GM21737 (cell line): ENCODE data around the gene NUP50.

Source experiments
- ATAC-seq: cut with Tn5 transposase; IDR thresholded peaks from one replicate; pipeline ENCODE4 v1.9.1; 2021; ENCODE audit warnings: mild to moderate bottlenecking, moderate library complexity; ENCODE audit not compliant: unreplicated experiment

Gene NUP50

GRCh38 chr22:45207981-45208664, 44.4 kb downstream of the NUP50 start:
- no peak for ATAC-seq

- no peak for ATAC-seq
Measured at GRCh38 chr22:45208696-45208992, 44.9 kb downstream of the NUP50 start.

- no peak for ATAC-seq
Measured at GRCh38 chr22:45208993-45209838, 45.5 kb downstream of the NUP50 start.

- ATAC-seq, result no peak
Measured at GRCh38 chr22:45210174-45210573, 46.4 kb downstream of the NUP50 start.

GRCh38 chr22:45210577-45210976, 46.9 kb downstream of the NUP50 start:
- ATAC-seq, result no peak

- ATAC-seq, result no peak
Measured at GRCh38 chr22:45210991-45211390, 47.3 kb downstream of the NUP50 start.

GRCh38 chr22:45211435-45211834, 47.7 kb downstream of the NUP50 start:
- ATAC-seq, result no peak

GRCh38 chr22:45211848-45212247, 48.1 kb downstream of the NUP50 start:
- no peak for ATAC-seq

- ATAC-seq, result no peak
Measured at GRCh38 chr22:45212306-45212709, 48.6 kb downstream of the NUP50 start.

GRCh38 chr22:45212992-45213751, 49.4 kb downstream of the NUP50 start:
- no peak for ATAC-seq

- no peak for ATAC-seq
Measured at GRCh38 chr22:45216133-45217003, 52.6 kb downstream of the NUP50 start.

GRCh38 chr22:45217345-45217744, 53.6 kb downstream of the NUP50 start:
- ATAC-seq, result no peak

GRCh38 chr22:45217806-45218205, 54.1 kb downstream of the NUP50 start:
- no peak for ATAC-seq

GRCh38 chr22:45218976-45219375, 55.3 kb downstream of the NUP50 start:
- ATAC-seq, result no peak

GRCh38 chr22:45221201-45221600, 57.5 kb downstream of the NUP50 start:
- no peak for ATAC-seq

- no peak for ATAC-seq
Measured at GRCh38 chr22:45223304-45224117, 59.8 kb downstream of the NUP50 start.

- ATAC-seq, result no peak
Measured at GRCh38 chr22:45224331-45224730, 60.6 kb downstream of the NUP50 start.

GRCh38 chr22:45224988-45225731, 61.4 kb downstream of the NUP50 start:
- no peak for ATAC-seq
